ENCODE data around the gene MLYCD. TPM values are rescaled to one million over a fixed set of nuclear protein-coding genes. Genes with fewer than 3 reads are reported as not detected.

Gene MLYCD
- total RNA-seq, 1 experiment from 2014 or later = 1.0 TPM

DNA sequence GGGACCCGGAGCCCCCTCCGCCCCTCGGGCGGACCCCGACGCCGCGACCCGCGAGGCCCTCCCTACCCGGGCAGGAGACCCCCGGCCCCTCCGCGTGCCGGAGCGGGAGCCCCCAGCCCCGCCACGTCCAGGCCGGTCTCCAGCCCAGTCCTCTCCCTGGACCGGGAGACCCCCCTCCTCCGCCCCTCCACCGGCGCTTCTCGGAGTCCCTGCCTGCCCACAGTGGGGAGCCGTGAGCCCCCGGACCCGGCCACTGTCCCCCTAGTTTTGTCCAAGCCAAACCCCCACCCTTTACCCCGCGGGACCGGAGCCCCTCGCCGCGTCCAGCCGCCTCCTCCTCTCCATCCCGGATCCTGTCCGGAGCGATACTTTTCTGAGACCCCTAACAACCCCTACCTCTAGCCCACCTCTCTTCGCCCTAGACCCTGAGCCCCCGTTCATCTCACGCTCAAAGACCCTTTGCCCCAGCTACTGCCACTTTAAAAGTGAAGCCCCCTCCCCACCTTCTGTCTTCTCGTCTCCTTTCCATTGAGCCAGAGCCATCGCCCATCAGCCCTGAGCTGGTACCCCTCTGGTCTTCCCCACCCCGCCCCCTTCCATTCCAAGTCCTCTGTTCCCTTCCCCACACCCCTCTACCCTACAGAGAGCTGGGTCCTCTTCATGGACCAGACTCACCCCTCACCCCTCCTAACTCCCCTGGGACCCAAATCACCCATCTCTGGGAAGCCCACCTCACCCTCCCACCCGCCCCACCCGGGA lies 70.2 kb downstream of the MLYCD start:
- Histone ChIP-seq H3K27me3 (no peaks in the 10 kb centered on the region), H3K9me3 (no peaks in the 10 kb centered on the region), H3K36me3 (no peaks in the 10 kb centered on the region), H3K4me3 (no peak overlapping the region)
- no peak for DNase-seq

DNA sequence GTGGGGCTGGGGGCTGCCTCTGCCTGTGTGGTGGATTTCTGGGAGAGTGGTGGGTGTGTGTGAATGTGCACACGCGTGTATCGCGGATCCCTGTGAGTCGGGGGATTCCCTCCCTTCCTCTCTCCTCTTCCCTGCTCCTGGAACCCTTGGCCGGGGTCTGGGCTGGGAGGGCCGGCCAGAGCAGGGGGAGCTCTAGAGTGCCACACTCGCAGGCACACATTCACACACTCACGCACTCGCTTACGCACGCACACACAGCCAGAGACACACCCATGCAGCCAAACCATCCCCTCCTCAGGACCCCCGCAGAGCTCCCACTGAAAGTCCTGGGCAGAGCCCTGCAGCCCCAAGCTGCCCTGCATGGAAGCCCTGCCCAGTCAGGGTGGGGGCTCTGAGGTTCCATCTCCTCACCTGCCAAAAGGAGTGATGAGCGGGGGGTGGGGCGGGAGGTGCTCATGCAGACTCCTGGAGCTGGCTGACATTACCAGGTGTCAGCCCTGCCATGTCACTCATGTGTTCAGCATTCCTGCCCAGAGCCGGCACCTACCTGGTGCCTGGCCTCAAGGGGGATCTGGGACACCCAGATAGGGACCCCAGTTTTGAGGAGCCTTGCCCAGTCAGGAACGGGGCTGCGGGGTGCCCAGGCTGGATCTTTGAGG lies 71.0 kb downstream of the MLYCD start:
- no peaks in the 10 kb centered on the region for H3K36me3 ChIP-seq
- DNase-seq = no peak
- H3K27me3 ChIP-seq = no peaks in the 10 kb centered on the region
- H3K9me3 ChIP-seq = no peaks in the 10 kb centered on the region
- no peak overlapping the region for H3K4me3 ChIP-seq

DNA sequence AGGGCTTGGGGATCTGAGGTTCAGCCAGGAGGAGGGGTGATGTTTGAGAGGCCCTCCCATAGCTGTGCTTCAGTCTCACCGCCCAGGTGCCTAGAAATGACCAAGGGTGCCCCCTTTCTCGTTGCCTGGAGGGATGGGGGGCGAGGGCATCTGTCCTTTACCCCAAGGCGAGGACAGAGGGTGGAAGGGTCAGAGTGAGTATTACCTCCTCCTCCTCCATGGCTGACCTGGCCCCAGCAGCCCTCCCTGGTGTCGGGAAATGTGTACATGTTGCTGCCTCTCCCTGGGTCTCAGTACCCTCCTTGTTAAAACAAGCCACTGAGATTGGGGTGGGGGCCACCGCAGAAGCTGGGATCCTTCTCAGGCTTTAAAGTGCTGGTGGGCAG lies 71.5 kb downstream of the MLYCD start:
- no peaks in the 10 kb centered on the region for H3K9me3 ChIP-seq
- H3K36me3 ChIP-seq = no peaks in the 10 kb centered on the region
- DNase-seq = no peak
- H3K4me3 ChIP-seq = no peak overlapping the region
- H3K27me3 ChIP-seq = no peaks in the 10 kb centered on the region

- no peaks in the 10 kb centered on the region for H3K9me3 ChIP-seq
- H3K27me3 ChIP-seq = no peaks in the 10 kb centered on the region
- H3K4me3 ChIP-seq = no peak overlapping the region
- no peaks in the 10 kb centered on the region for H3K36me3 ChIP-seq
- DNase-seq = no peak
These were observed 72.5 kb downstream of the MLYCD start for GRCh38 chr16:83971165-83972130.

DNA sequence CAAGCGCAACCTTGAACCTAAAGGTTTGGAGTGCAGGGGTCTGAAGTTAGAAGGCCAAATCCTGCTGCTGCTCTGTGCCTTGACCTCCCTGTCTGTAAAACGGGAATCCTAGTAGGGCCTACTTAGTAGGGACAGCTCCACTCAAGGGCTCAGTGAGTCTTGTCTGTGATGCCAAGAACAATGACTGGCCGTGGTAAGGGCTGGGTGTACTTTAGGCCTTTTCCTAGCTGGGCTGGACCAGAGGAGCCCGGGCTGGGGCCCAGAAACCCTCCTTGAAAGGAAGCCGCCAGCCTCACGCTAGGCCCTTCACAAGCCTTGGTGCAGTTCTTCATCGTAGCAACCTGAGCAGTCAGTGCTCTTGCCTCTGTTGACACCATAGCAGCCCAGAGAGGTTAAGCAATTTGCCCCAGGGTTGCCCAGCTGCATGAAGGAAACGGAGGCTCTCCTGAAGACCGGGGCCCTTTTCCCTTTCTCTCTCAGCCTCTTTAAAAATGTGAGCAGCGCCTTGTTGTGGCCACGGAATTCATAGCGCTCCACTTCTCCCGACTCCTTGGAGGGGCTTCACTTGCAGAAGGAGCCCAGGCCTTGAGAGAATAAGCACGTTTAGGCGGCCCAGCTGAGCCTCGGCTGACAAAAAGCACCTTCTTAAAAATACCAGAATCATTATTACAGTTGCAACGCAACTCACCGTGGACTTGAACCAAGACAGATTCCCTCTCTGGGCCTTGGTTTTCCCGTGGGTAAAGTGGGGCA lies 73.5 kb downstream of the MLYCD start:
- no peak overlapping the region for H3K4me3 ChIP-seq
- H3K9me3 ChIP-seq = no peaks in the 10 kb centered on the region
- no peak for DNase-seq
- H3K27me3 ChIP-seq = no peaks in the 10 kb centered on the region
- H3K36me3 ChIP-seq = no peaks in the 10 kb centered on the region

DNA sequence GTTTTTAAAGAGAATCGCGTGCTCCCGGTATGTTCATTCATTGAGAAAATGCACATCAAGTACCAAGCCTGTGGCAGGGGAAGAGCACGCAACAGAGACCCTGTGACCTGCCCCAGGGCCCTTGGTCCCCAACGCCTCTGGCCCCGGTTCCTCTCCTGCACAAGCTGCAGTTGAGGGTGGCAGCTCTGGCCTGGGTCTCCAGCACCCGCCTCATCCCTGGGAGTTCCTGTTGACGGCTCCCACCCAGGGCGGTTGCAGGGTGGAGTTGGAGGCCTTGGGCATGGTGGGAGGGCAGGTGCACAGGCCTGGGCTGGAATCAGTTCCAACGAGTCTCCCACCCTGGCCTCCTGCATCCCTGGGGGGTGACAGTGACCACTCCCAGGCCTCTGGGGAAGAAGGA lies 74.2 kb downstream of the MLYCD start:
- no peak for DNase-seq
- Histone ChIP-seq H3K4me3 (no peak overlapping the region), H3K36me3 (no peaks in the 10 kb centered on the region), H3K9me3 (no peaks in the 10 kb centered on the region), H3K27me3 (no peaks in the 10 kb centered on the region)

GRCh38 chr16:83973581-83974385 lies 74.9 kb downstream of the MLYCD start:
- H3K36me3 ChIP-seq = no peaks in the 10 kb centered on the region
- DNase-seq = no peak
- H3K4me3 ChIP-seq = no peak overlapping the region
- H3K9me3 ChIP-seq = no peaks in the 10 kb centered on the region
- H3K27me3 ChIP-seq = no peaks in the 10 kb centered on the region

DNA sequence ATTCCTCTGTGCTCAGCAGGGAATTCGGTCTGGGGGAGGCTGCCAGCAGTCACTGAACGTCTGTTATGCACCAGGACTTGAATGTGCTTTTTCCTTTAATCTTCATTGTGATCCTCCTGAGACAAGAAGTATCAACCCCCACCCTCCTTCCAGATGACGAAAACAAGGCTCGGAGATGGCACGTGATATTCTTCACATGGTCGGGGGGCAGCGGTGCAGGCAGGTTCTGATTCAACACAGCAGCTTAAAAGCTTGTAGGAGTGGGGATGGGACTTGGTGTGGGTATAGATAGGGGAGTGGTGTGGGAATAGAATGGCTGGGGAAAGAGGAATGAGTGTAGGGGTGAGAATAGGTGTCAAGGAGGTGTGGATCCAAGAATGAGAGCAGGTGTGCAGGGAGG lies 75.6 kb downstream of the MLYCD start:
- H3K27me3 ChIP-seq = no peaks in the 10 kb centered on the region
- H3K9me3 ChIP-seq = no peaks in the 10 kb centered on the region
- no peak for DNase-seq
- no peaks in the 10 kb centered on the region for H3K36me3 ChIP-seq
- H3K4me3 ChIP-seq = no peak overlapping the region

GRCh38 chr16:83975590-83976260 lies 76.8 kb downstream of the MLYCD start:
- Histone ChIP-seq H3K36me3 (no peaks in the 10 kb centered on the region), H3K9me3 (no peaks in the 10 kb centered on the region), H3K27me3 (no peaks in the 10 kb centered on the region), H3K4me3 (no peak overlapping the region)
- no peak for DNase-seq

Other genes with a start within 250 kb of the MLYCD start
- gene HSBP1, start 91.1 kb upstream of the MLYCD start, total RNA-seq (2014; rRNA removed; shearing (Covaris generic); ENCODE audit: low replicate concordance) = 32.8 and 110 TPM in 2 replicates
- gene OSGIN1, start 54.1 kb downstream of the MLYCD start, total RNA-seq (2014; rRNA removed; shearing (Covaris generic); ENCODE audit: low replicate concordance) = 0.13 TPM in 1 of 2 replicates, not detected in the other
- gene NECAB2, start 69.1 kb downstream of the MLYCD start, total RNA-seq (2014; rRNA removed; shearing (Covaris generic); ENCODE audit: low replicate concordance) = not detected in 2 replicates
- gene SLC38A8, start 143.7 kb downstream of the MLYCD start, total RNA-seq (2014; rRNA removed; shearing (Covaris generic); ENCODE audit: low replicate concordance) = not detected in 2 replicates
- gene MBTPS1, start 217.8 kb downstream of the MLYCD start, total RNA-seq (2014; rRNA removed; shearing (Covaris generic); ENCODE audit: low replicate concordance) = 57.3 and 66.2 TPM in 2 replicates
- gene HSDL1, start 246.1 kb downstream of the MLYCD start, total RNA-seq (2014; rRNA removed; shearing (Covaris generic); ENCODE audit: low replicate concordance) = 5.0 and 7.0 TPM in 2 replicates
- gene DNAAF1, start 246.2 kb downstream of the MLYCD start, total RNA-seq (2014; rRNA removed; shearing (Covaris generic); ENCODE audit: low replicate concordance) = not detected in 2 replicates